DLD1 (cell line): ENCODE data around the gene PLCZ1.
"Not testable (repeated sequence)": the region's sequence is repeated elsewhere in the genome, so short reads cannot be mapped to it uniquely, and the experiment has no call there.

Source experiments
- in situ Hi-C: cut with HindIII; loops from 2 replicates; pipeline ENCODE4 v1.10.0; 2017; ENCODE audit warnings: low sequenced_read_pairs

Gene PLCZ1

GRCh38 chr12:18737819-18738218 lies at the start of gene PLCZ1, which contains the start of gene CAPZA3:
Gene PLCZ1 (minus strand): TSS chr12:18738012. CDS start chr12:18737371, 641 bp downstream.
Gene CAPZA3 (plus strand): TSS chr12:18738119. CDS start chr12:18738269, 150 bp downstream.
- in situ Hi-C loops = loop anchor here (10.0 kb wide), 1 partner anchor 53 kb away; no protein-coding TSS in a partner anchor

DNA sequence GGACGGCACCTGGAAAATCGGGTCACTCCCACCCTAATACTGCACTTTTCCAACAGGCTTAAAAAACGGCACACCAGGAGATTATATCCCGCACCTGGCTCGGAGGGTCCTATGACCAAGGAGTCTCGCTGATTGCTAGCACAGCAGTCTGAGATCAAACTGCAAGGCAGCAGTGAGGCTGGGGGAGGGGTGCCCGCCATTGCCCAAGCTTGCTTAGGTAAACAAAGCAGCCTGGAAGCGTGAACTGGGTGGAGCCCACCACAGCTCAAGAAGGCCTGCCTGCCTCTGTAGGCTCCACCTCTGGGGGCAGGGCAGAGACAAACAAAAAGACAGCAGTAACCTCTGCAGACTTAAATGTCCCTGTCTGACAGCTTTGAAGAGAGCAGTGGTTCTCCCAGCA lies 47.7 kb upstream of the PLCZ1 start:
- in situ Hi-C loops = not testable (repeated sequence)

GRCh38 chr12:18782827-18783226 lies 45.0 kb upstream of the PLCZ1 start:
- in situ Hi-C loops = no loop called here

GRCh38 chr12:18766479-18766878 lies 28.7 kb upstream of the PLCZ1 start:
- in situ Hi-C loops = not testable (repeated sequence)

GRCh38 chr12:18755341-18755740 lies 17.5 kb upstream of the PLCZ1 start:
- in situ Hi-C loops = no loop called here

- in situ Hi-C loops = no loop called here
Observed at GRCh38 chr12:18754124-18754707, 16.4 kb upstream of the PLCZ1 start.

DNA sequence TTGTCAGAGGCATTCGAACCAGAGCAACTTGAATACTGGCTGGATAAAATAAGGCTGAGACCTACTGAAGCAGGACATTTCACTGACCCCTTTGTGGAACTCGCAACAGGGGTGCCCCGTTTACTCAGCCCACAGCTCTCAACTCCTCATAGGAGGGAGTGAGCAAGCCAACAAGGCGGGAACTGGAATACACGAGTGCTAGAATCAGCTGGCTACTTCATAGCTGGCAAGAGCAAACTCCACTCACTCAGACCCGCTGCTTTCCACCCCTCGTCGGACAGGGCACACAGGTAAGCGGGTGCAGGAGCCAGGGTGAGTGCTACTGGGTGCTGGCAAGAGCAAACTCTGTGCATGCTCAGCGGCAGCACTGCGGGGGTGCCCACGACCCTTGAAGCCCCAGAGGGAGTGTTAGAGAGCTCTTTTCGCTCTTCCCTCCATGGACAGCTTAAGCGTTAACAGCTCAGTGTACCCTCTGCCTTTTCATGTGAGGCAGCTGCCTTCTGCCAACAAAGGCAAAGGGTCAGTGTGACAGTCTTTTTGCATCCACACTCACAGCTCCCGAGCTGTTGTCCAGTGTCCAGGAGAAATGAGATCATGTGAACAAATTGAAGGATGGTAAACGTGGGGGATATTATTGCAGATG lies 15.8 kb upstream of the PLCZ1 start:
- in situ Hi-C loops = no loop called here

GRCh38 chr12:18752947-18753346 lies 15.1 kb upstream of the PLCZ1 start:
- in situ Hi-C loops = no loop called here

DNA sequence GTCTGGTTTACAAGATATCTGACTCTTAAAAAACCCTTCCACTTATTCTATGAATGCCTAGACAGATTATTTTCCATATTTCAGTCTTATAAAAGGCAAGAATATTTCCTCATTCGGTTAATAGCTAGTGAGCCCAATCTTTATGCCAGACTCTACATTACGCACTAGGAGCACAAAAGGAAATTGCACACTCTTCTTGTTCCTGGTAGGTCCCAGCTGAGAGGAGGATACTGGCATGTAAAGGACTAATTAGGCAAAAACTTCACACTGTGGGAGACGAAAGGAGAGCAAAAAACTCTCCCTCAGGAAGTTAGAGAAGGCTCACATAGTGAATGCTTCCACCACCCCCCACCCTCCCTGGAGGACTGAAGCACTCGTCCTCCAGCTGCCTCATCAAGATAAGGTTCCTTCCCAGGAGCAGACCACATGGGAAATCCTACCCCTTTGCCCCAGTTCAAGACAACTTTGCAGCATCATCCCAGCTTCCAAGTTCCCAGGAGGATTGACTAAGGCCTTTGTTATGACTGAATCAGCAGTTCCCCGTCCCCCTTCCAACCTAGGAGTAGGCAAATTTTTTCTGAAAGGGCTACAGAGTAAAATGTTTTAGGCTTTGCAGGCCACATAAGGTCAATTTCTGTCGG lies 14.6 kb upstream of the PLCZ1 start:
- in situ Hi-C loops = no loop called here

GRCh38 chr12:18751866-18752265 lies 14.1 kb upstream of the PLCZ1 start:
- in situ Hi-C loops = no loop called here

GRCh38 chr12:18750085-18750484 lies 12.3 kb upstream of the PLCZ1 start:
- in situ Hi-C loops = no loop called here

DNA sequence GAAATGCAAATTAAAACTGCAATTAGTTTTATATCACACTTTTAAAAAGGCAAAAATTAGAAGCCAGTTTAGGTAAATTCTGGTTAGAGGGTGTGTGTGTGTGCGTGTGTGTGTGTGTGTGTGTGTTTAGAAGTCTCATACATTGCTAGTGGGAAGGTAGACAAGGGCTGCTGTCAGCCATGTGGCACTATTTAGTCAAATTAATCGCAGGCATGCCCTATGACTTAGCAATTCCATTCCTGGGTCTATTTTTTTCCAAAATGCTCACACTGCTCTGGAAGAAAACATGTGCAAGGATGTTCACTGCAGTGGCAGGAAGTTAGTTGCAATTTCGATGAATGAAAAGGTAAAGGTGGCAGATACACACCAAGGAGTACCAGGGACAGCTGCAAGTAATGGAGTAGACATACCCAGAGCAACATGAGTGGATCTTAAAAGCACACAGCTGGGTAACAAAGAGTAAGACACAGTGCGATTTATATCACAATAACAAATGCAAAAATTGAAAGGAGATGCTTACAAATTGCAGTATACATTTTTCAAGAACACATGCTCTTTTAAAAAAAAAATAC lies 11.7 kb upstream of the PLCZ1 start:
- in situ Hi-C loops = no loop called here

- in situ Hi-C loops = no loop called here
Observed at GRCh38 chr12:18747895-18748294, 10.1 kb upstream of the PLCZ1 start.

GRCh38 chr12:18731156-18731555 lies 6.7 kb downstream of the PLCZ1 start:
- in situ Hi-C loops = loop anchor here (10.0 kb wide), 1 partner anchor 46 kb away; no protein-coding TSS in a partner anchor

DNA sequence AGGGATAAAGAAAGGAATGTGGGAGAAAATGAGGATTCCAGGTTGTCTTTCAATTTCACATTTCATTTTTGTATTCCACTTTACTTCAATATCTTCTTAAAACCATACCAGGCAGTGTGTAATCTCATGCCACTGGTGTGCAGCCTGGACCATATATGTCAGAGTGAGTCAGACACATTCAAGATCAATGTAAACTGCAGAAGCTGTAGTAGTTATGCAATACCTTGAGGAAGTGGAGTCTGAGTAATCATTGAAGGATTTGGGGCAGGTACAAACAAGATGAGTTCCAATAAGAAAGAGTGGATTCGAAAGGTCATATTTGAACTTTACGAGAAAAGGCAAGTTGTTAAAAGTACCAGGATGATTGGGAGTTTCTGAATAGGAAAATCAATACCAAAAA lies 14.1 kb downstream of the PLCZ1 start:
- in situ Hi-C loops = no loop called here

DNA sequence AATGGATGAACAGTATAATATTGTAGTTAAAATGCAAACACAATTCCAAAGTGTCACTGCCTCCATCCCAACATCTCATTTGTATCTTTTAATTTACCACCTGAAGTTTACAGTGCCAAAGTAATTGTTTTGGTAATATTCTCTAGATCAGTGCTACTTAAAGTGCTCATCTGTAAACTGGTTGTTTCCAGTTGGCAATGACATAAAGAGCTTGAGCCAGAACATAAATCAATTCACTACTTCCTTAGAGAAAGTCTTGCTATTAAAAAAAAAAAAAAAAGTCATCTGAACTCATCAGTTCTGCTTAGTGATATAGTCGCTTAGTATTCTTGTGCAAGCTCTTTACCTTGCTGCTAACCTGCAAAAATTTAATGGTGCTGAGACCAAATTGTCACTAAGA lies 16.4 kb downstream of the PLCZ1 start:
- in situ Hi-C loops = no loop called here

GRCh38 chr12:18720690-18721089 lies 17.1 kb downstream of the PLCZ1 start:
- in situ Hi-C loops = no loop called here

GRCh38 chr12:18719922-18720510 lies 17.8 kb downstream of the PLCZ1 start:
- in situ Hi-C loops = no loop called here

GRCh38 chr12:18718462-18718861 lies 19.4 kb downstream of the PLCZ1 start:
- in situ Hi-C loops = no loop called here

DNA sequence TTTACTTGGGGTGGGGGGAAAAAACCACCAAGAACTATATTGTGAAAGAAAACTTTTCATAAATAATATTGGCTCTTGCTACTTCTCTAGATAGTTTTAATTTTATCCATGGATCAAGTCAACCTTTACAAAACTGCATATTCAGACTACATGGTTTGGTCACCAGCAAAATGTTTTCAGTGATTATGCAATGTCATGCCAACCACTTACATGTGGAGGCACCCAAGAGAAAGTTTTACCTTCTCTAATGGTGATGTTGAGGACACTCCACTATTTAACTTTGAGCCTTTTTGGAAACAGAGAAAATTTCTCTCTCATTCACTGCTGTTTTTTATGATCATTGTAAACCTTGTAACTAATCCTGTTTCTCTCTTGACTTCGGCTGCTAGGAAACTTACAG lies 21.6 kb downstream of the PLCZ1 start:
- in situ Hi-C loops = no loop called here

DNA sequence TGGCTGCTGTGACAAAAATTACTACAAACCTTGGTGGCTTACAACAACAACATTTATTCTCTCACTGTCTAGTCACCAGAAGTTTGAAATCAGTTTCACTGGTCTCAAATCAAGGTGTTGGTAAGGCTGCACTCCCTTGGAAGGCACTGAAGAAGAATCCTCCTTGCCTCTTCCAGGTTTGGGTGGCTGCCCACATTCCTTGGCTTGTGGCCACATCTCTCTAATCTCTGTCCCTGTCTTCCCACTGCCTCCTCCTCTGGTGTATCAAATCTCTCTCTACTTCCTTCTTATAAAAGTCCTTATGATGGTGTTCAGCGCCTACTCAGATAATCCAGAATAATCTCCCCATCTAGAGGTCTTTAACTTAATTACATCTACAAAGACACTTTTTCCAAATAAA lies 31.0 kb downstream of the PLCZ1 start:
- in situ Hi-C loops = no loop called here
